ENCODE measurements around the gene SRGAP1.
"Not testable (repeated sequence)": the region's sequence is repeated elsewhere in the genome, so short reads cannot be mapped to it uniquely, and the experiment has no call there.

Gene SRGAP1

GRCh38 chr12:64110864-64111263, 266.4 kb downstream of the SRGAP1 start:
- H3K4me1 Mint-ChIP-seq = no peaks in the 10 kb centered on the region
- no peaks in the 10 kb centered on the region for H3K27me3 Mint-ChIP-seq (ENCODE audit: low read depth)
- TF ChIP-seq CTCF (IDR thresholded peaks at IDR 0.05; ENCODE audit: unreplicated experiment in 3 of 3) = no peak
- H3K36me3 Mint-ChIP-seq (ENCODE audit: low read depth) = peaks cover 74% of the 10 kb centered on the region
- H3K9me3 Mint-ChIP-seq = no peaks in the 10 kb centered on the region
- no peak overlapping the region for H3K27ac Mint-ChIP-seq
- H3K4me3 Mint-ChIP-seq = no peak overlapping the region

- Mint-ChIP-seq H3K27me3 (ENCODE audit: low read depth) (no peaks in the 10 kb centered on the region), H3K4me1 (no peaks in the 10 kb centered on the region)
- TF ChIP-seq CTCF (IDR thresholded peaks at IDR 0.05; ENCODE audit: unreplicated experiment in 3 of 3) = no peak
Observed at GRCh38 chr12:64116969-64117368, 272.5 kb downstream of the SRGAP1 start.

GRCh38 chr12:64120568-64120967, 276.1 kb downstream of the SRGAP1 start:
- Mint-ChIP-seq H3K27ac (no peak overlapping the region), H3K4me3 (no peak overlapping the region), H3K27me3 (ENCODE audit: low read depth) (no peaks in the 10 kb centered on the region), H3K36me3 (ENCODE audit: low read depth) (peaks cover 49% of the 10 kb centered on the region), H3K4me1 (no peaks in the 10 kb centered on the region), H3K9me3 (no peaks in the 10 kb centered on the region)
- no peak for TF ChIP-seq CTCF (IDR thresholded peaks at IDR 0.05; ENCODE audit: unreplicated experiment in 3 of 3)

More at GRCh38 chr12:64116969-64117368, 272.5 kb downstream of the SRGAP1 start:
- Mint-ChIP-seq H3K4me3 (no peak overlapping the region), H3K27ac (no peak overlapping the region), H3K9me3 (no peaks in the 10 kb centered on the region), H3K36me3 (ENCODE audit: low read depth) (peaks cover 67% of the 10 kb centered on the region)

- H3K4me3 Mint-ChIP-seq; H3K27me3 Mint-ChIP-seq (ENCODE audit: low read depth); H3K27ac Mint-ChIP-seq; H3K4me1 Mint-ChIP-seq; H3K9me3 Mint-ChIP-seq: not testable (repeated sequence)
- H3K36me3 Mint-ChIP-seq (ENCODE audit: low read depth) = peaks cover 47% of the 10 kb centered on the region
Observed at GRCh38 chr12:64121086-64121485, 276.6 kb downstream of the SRGAP1 start.

- H3K27me3 Mint-ChIP-seq (ENCODE audit: low read depth) = no peaks in the 10 kb centered on the region
- peaks cover 47% of the 10 kb centered on the region for H3K36me3 Mint-ChIP-seq (ENCODE audit: low read depth)
- H3K9me3 Mint-ChIP-seq = no peaks in the 10 kb centered on the region
- no peak for TF ChIP-seq CTCF (IDR thresholded peaks at IDR 0.05; ENCODE audit: unreplicated experiment in 3 of 3)
- H3K4me3 Mint-ChIP-seq = no peak overlapping the region
- no peaks in the 10 kb centered on the region for H3K4me1 Mint-ChIP-seq
- H3K27ac Mint-ChIP-seq = no peak overlapping the region
Observed at GRCh38 chr12:64122154-64122553, 277.7 kb downstream of the SRGAP1 start.

- Mint-ChIP-seq H3K4me3 (no peak overlapping the region), H3K27ac (no peak overlapping the region), H3K36me3 (ENCODE audit: low read depth) (peaks cover 48% of the 10 kb centered on the region), H3K4me1 (no peaks in the 10 kb centered on the region), H3K9me3 (no peaks in the 10 kb centered on the region), H3K27me3 (ENCODE audit: low read depth) (no peaks in the 10 kb centered on the region)
- TF ChIP-seq CTCF (IDR thresholded peaks at IDR 0.05; ENCODE audit: unreplicated experiment in 3 of 3) = no peak
Observed at GRCh38 chr12:64122995-64123394, 278.5 kb downstream of the SRGAP1 start.

Measured in nephron (organoid).